IPS-18a (cell line): ENCODE data around the gene CAMK2G.

ENCODE experiments used
- H3K27ac ChIP-seq: one replicate; pipeline ENCODE4 v1.5.1; 2013; ENCODE audit warnings: low read length
- H3K27me3 ChIP-seq: one replicate; pipeline ENCODE4 v1.6.1; 2013; ENCODE audit warnings: mild to moderate bottlenecking, low read length; ENCODE audit not compliant: control insufficient read depth, insufficient read depth
- H3K36me3 ChIP-seq: one replicate; pipeline ENCODE4 v1.6.1; 2013; ENCODE audit warnings: low read depth, low read length; ENCODE audit not compliant: control insufficient read depth
- H3K4me1 ChIP-seq: one replicate; pipeline ENCODE4 v1.6.1; 2013; ENCODE audit warnings: low read depth, low read length; ENCODE audit not compliant: control insufficient read depth
- H3K4me3 ChIP-seq: one replicate; pipeline ENCODE4 v1.5.1; 2013; ENCODE audit warnings: low read length
- H3K9ac ChIP-seq: one replicate; pipeline ENCODE4 v1.6.1; 2013; ENCODE audit warnings: mild to moderate bottlenecking, low read length, moderate library complexity
- H3K9me3 ChIP-seq: one replicate; pipeline ENCODE4 v1.6.1; 2013; ENCODE audit warnings: low read depth, low read length; ENCODE audit not compliant: control insufficient read depth

CAMK2G gene

GRCh38 chr10:73866621-73867020, 7.7 kb downstream of the CAMK2G start:
- Histone ChIP-seq H3K9me3 (no peaks in the 10 kb centered on the region), H3K9ac (no peak overlapping the region), H3K4me3 (no peak overlapping the region), H3K36me3 (peaks cover 26% of the 10 kb centered on the region), H3K4me1 (no peaks in the 10 kb centered on the region), H3K27ac (no peak overlapping the region), H3K27me3 (no peaks in the 10 kb centered on the region)

- H3K27me3 ChIP-seq, result no peaks in the 10 kb centered on the region
- no peak overlapping the region for H3K27ac ChIP-seq
- H3K9me3 ChIP-seq, result no peaks in the 10 kb centered on the region
- H3K4me1 ChIP-seq, result no peaks in the 10 kb centered on the region
- H3K9ac ChIP-seq, result no peak overlapping the region
- no peak overlapping the region for H3K4me3 ChIP-seq
- H3K36me3 ChIP-seq, result peaks cover 30% of the 10 kb centered on the region
Measured at GRCh38 chr10:73865459-73866442, 8.6 kb downstream of the CAMK2G start.

GRCh38 chr10:73865107-73865458, 9.3 kb downstream of the CAMK2G start:
- Histone ChIP-seq H3K27me3 (no peaks in the 10 kb centered on the region), H3K27ac (no peak overlapping the region), H3K4me3 (no peak overlapping the region), H3K4me1 (no peaks in the 10 kb centered on the region), H3K9me3 (no peaks in the 10 kb centered on the region), H3K9ac (no peak overlapping the region), H3K36me3 (peaks cover 33% of the 10 kb centered on the region)

- Histone ChIP-seq H3K27ac (no peak overlapping the region), H3K4me1 (no peaks in the 10 kb centered on the region), H3K36me3 (peaks cover 32% of the 10 kb centered on the region), H3K9ac (no peak overlapping the region), H3K4me3 (no peak overlapping the region), H3K9me3 (no peaks in the 10 kb centered on the region), H3K27me3 (no peaks in the 10 kb centered on the region)
Measured at GRCh38 chr10:73864229-73864628, 10.1 kb downstream of the CAMK2G start.

- H3K27ac ChIP-seq, result no peak overlapping the region
- H3K36me3 ChIP-seq, result peaks cover 26% of the 10 kb centered on the region
- no peak overlapping the region for H3K4me3 ChIP-seq
- no peak overlapping the region for H3K9ac ChIP-seq
- no peaks in the 10 kb centered on the region for H3K27me3 ChIP-seq
- H3K9me3 ChIP-seq, result no peaks in the 10 kb centered on the region
- H3K4me1 ChIP-seq, result no peaks in the 10 kb centered on the region
Measured at GRCh38 chr10:73863039-73863817, 11.1 kb downstream of the CAMK2G start.

- no peak overlapping the region for H3K9ac ChIP-seq
- no peaks in the 10 kb centered on the region for H3K9me3 ChIP-seq
- H3K27ac ChIP-seq, result no peak overlapping the region
- no peaks in the 10 kb centered on the region for H3K27me3 ChIP-seq
- H3K4me1 ChIP-seq, result no peaks in the 10 kb centered on the region
- H3K4me3 ChIP-seq, result no peak overlapping the region
- H3K36me3 ChIP-seq, result peaks cover 25% of the 10 kb centered on the region
Measured at GRCh38 chr10:73862011-73862410, 12.3 kb downstream of the CAMK2G start.

- Histone ChIP-seq H3K36me3 (peaks cover 25% of the 10 kb centered on the region), H3K9ac (no peak overlapping the region), H3K4me1 (peaks cover 6% of the 10 kb centered on the region), H3K27me3 (no peaks in the 10 kb centered on the region), H3K27ac (no peak overlapping the region), H3K4me3 (no peak overlapping the region), H3K9me3 (no peaks in the 10 kb centered on the region)
Measured at GRCh38 chr10:73859784-73860491, 14.4 kb downstream of the CAMK2G start.

- H3K27ac ChIP-seq, result no peak overlapping the region
- no peak overlapping the region for H3K4me3 ChIP-seq
- no peak overlapping the region for H3K9ac ChIP-seq
- H3K36me3 ChIP-seq, result peaks cover 25% of the 10 kb centered on the region
- peaks cover 6% of the 10 kb centered on the region for H3K4me1 ChIP-seq
- H3K9me3 ChIP-seq, result no peaks in the 10 kb centered on the region
- H3K27me3 ChIP-seq, result no peaks in the 10 kb centered on the region
Measured at GRCh38 chr10:73859428-73859783, 14.9 kb downstream of the CAMK2G start.

- no peak overlapping the region for H3K4me3 ChIP-seq
- H3K36me3 ChIP-seq, result peaks cover 25% of the 10 kb centered on the region
- peaks cover 6% of the 10 kb centered on the region for H3K4me1 ChIP-seq
- no peak overlapping the region for H3K27ac ChIP-seq
- no peaks in the 10 kb centered on the region for H3K27me3 ChIP-seq
- H3K9ac ChIP-seq, result no peak overlapping the region
- H3K9me3 ChIP-seq, result no peaks in the 10 kb centered on the region
Measured at GRCh38 chr10:73858750-73859427, 15.5 kb downstream of the CAMK2G start.

- Histone ChIP-seq H3K27ac (no peak overlapping the region), H3K36me3 (peaks cover 20% of the 10 kb centered on the region), H3K27me3 (no peaks in the 10 kb centered on the region), H3K9ac (no peak overlapping the region), H3K4me3 (no peak overlapping the region), H3K9me3 (no peaks in the 10 kb centered on the region), H3K4me1 (peaks cover 6% of the 10 kb centered on the region)
Measured at GRCh38 chr10:73858013-73858708, 16.2 kb downstream of the CAMK2G start.
